ENCODE data around the gene WDR7. TPM values are rescaled to one million over a fixed set of nuclear protein-coding genes. Genes with fewer than 3 reads are reported as not detected.

The WDR7 gene
- total and polyA plus RNA-seq, 9 of the 15 experiments (the other 6 are each of a cell fraction or from before 2014, with no cell fraction given) = 1.4 to 9.4 (median 5.3) TPM

DNA sequence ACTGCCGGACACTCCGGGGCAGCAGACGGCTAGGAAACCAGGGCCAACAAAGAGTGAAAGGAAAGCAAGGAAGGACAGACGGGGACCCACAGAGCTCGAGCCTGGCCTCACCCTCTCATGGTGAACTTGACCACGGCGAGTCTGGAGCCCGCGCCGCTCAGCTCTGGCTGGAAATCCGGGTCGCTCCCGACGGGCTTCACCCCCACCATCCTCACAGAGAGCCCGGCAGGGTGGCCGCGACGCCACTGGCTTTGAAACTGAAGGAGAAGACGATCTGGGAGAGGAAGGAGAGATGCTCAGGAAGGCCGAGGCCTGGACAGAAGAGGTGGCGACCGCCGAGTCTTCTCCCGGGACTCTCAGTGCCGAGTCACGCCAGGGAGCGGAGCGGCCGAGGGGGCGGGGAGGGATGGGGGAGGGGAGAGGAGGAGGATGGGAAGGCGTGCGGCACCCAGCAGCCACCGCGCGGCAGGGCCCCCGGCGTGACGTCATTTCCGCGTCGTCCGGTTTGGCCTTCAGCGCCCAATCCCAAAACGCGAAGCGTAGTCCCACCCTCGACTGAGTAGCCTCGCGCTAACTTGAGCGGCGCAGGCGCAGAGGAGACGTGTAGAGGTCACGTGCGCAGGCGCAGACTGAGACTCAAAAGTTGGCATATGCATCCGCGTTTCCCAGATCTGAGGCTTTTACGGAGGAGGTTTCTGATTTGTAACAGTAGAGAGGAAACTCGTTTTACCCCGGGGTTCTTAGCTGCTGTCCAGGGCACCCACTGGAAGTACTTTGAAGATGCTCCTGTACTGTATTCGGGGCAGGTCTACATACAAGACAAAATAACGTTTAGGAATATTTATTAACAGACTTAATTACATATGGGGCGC, 12.7 kb upstream of the WDR7 start, which contains the start of gene TXNL1 (continued):
- TF ChIP-seq CHD7 (IDR thresholded peaks at IDR 0.05; ENCODE audit: low read depth, low read length) (no peak), DMBX1 (CRISPR knock-in tag; IDR thresholded peaks at IDR 0.05; ENCODE audit: borderline replicate concordance) (no peak), STAT5A (IDR thresholded peaks at IDR 0.05; ENCODE audit: borderline replicate concordance, low read length) (no peak), ZNF75A (CRISPR knock-in tag; IDR thresholded peaks at IDR 0.05) (no peak), CBX1 (IDR thresholded peaks at IDR 0.05; ENCODE audit: low read depth) (0 out of 2 replicates have a peak, but pooled peaks have one; percentile 15), SMAD3 (CRISPR knock-in tag; conservative IDR thresholded peaks at IDR 0.05) (no peak), C11orf30 (IDR thresholded peaks at IDR 0.05; ENCODE audit: low read depth) (peak; percentile 74), BHLHE40 (IDR thresholded peaks at IDR 0.05; ENCODE audit: low read length) (peak; percentile 93), KLF10 (CRISPR knock-in tag; IDR thresholded peaks at IDR 0.05) (no peak), POLR2H (tag; IDR thresholded peaks at IDR 0.05; ENCODE audit: low read depth) (peak; percentile 70; the same call in 1 of the 2 replicates), GATA2 (CRISPR knock-in tag; IDR thresholded peaks at IDR 0.05) (no peak), HNRNPLL (IDR thresholded peaks at IDR 0.05; ENCODE audit: low read depth, low read length, poor library complexity, severe bottlenecking) (no peak)
- TF ChIP-seq, protein P1, sequence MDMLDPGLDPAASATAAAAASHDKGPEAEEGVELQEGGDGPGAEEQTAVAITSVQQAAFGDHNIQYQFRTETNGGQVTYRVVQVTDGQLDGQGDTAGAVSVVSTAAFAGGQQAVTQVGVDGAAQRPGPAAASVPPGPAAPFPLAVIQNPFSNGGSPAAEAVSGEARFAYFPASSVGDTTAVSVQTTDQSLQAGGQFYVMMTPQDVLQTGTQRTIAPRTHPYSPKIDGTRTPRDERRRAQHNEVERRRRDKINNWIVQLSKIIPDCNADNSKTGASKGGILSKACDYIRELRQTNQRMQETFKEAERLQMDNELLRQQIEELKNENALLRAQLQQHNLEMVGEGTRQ (CRISPR knock-in tag; IDR thresholded peaks at IDR 0.05) = peak; percentile 95
- TF ChIP-seq, protein P2, sequence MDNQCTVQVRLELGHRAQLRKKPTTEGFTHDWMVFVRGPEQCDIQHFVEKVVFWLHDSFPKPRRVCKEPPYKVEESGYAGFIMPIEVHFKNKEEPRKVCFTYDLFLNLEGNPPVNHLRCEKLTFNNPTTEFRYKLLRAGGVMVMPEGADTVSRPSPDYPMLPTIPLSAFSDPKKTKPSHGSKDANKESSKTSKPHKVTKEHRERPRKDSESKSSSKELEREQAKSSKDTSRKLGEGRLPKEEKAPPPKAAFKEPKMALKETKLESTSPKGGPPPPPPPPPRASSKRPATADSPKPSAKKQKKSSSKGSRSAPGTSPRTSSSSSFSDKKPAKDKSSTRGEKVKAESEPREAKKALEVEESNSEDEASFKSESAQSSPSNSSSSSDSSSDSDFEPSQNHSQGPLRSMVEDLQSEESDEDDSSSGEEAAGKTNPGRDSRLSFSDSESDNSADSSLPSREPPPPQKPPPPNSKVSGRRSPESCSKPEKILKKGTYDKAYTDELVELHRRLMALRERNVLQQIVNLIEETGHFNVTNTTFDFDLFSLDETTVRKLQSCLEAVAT (IDR thresholded peaks at IDR 0.05) = peak in 1 of 2 experiments; percentile 85; a peak in 2 of 4 replicates

Data from K562 (cell line).